ENCODE measurements around the gene PDZRN3.

The PDZRN3 gene

GRCh38 chr3:73379465-73379864, 245.3 kb downstream of the PDZRN3 start:
- DNase-seq: no peak

DNA sequence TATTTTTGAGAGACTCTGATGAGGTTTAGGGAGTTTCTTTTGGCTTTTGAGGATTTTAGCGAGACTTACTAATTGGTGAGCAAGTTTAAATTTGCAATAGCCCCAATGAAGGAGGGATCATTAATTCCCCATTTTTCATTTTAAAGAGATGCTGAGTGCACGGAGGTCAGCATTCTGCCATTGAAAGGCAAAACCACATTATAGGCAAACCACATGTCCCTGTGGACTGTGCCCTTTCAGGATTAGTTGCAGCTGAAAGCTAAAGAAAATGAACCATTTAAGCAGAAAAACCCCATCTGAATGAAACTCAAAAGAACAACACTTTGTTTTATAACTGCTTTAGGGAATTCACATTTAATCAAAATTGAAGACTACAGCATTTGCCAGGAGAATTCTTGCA, 246.5 kb downstream of the PDZRN3 start:
- DNase-seq: no peak

DNA sequence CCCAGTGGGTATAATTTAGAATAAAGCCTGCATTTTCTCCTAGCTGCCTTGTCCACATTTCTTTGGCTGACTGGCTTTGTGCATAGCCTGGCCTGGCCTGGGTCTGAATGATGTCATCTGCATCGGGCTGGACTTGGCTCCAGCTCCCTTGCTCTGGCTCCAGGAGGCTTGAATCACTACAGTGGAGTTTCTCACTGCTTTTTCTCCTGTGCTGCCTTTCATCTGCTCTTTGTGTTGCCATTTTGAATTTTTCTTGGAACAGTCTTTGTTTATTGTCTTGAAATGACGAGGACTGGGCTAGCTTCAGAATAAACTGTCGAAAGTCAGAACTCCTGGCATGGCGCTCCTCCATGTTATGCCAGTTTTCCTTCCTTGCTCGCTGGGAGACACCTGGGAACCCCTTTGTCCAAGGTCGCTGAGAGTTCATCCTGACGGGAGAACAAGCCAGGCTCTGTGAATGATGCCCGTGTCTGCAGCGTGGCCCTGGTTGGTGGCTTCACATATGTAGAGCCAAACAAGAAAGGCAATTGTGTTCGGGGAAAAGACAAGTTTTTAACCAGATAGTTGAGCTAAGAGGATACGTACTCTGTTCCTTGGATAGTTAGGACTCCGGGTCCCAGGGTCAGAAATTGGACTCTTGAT, 258.9 kb downstream of the PDZRN3 start:
- DNase-seq: no peak

- DNase-seq: no peak
Observed at GRCh38 chr3:73364517-73364916, 260.2 kb downstream of the PDZRN3 start.

DNA sequence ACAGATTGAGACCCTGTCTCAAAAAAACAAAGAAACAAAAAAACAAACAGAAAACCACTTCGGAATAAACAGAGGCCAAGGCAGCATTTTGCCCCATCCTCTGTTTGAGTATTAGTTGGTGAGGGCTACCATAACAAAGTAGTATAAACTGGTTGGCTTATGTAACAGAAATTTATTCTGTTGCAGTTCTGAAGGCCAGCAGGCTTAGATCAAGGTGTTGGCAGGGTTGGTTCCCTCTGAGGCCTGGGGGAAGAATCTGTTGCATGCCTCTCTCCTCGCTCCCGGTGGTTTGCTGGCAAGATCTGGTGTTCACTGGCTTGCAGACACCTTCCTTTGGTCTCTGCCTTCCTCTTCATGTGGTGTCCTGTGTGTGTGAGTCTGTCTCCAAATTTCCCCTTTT, 261.6 kb downstream of the PDZRN3 start:
- no peak for DNase-seq

- no peak for DNase-seq
Observed at GRCh38 chr3:73361591-73361990, 263.1 kb downstream of the PDZRN3 start.

- no peak for DNase-seq
Observed at GRCh38 chr3:73353649-73354217, 271.0 kb downstream of the PDZRN3 start.

GRCh38 chr3:73352841-73353645, 271.7 kb downstream of the PDZRN3 start:
- DNase-seq: no peak

DNA sequence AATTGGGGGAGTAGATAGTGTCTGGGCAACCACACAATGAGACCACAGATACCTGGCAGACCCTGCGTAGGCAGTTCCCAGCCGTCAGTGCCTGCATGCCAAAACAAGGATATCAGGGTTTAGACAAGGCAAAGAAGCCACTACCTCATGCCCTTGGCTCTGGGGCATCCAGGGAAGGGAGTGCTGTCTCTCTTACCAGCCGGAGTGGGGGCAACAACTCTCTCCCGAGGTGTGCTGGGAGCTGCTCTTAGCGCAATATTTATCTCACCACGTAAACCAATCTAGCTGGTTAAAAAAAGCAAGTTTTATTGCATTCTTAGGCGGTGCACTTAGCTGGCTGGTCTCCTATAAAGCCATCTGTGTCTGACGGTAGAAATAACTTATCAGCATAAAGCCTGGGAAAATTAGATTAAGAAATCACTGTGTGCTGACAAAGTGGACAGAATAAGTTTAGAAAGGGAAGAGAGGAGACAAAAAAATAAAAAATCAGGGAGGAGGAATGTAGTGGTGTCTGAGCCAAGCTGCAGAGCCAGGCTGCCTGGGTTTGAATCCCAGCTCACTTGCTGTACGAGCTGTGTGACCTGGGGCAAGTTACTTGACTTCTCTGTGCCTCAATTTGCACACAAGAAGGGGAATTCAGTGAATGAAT, 273.2 kb downstream of the PDZRN3 start:
- DNase-seq: no peak

GRCh38 chr3:73350996-73351395, 273.7 kb downstream of the PDZRN3 start:
- DNase-seq: no peak

DNA sequence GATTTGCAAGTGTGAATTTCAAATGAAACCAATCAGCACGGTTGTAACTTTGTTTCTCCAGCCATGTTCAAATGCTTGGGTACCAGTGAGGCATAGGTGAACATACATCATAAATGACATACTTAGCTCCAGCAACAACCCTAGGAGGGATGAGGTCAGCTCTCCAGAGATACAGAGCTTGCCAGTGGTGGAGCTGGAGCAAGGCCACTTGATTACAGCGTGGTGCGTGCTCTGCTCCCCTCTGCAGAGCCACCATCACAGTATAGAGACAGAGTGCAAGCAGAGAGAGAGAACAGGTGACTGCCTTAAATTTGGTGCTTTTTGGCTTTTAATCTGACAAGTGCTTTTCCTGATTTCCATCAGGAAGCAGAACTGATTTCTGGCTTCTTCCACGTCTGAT, 275.1 kb downstream of the PDZRN3 start:
- no peak for DNase-seq

GRCh38 chr3:73342077-73342476, 282.7 kb downstream of the PDZRN3 start:
- DNase-seq: no peak

GRCh38 chr3:73341272-73341935, 283.3 kb downstream of the PDZRN3 start:
- no peak for DNase-seq

GRCh38 chr3:73332558-73332957, 292.2 kb downstream of the PDZRN3 start:
- DNase-seq: no peak
